ENCODE measurements around the gene CREG2.

DNA sequence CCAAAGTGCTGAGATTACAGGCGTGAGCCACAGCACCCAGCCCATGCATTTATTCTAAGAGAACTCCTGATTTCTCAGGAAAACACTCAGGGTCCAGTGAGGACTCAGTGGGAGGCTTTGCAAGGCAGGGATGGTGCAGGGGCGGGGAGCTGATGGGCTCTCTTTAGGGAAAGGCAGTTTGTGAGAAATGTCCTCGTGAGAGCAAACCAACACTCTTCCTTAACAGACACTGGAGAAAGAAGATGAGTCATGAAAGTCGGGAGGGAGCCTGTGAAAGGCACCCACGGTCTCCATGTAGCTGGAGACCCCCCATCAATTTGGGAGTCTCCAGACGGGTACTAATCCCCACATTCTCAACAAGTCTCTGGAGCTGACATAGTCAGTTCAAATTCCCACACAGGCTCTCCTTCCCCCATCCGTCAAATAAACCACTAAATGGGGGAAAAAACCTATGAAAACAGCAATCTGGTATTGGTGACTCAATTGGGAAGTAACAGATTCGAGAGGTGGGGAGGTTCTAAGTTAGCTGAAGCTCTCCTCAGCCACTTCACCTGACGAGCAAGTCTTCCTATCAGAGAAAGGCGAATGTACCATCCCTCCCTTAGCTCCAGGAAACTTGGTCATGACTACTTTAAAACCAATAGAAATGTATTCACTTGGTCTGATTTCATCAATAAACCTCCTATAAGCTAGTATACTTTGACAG is 11.0 kb upstream of the CREG2 start:
- TF ChIP-seq EZH2 (IDR thresholded peaks at IDR 0.05; ENCODE audit: low read depth): no peak
- TF ChIP-seq, protein P1, sequence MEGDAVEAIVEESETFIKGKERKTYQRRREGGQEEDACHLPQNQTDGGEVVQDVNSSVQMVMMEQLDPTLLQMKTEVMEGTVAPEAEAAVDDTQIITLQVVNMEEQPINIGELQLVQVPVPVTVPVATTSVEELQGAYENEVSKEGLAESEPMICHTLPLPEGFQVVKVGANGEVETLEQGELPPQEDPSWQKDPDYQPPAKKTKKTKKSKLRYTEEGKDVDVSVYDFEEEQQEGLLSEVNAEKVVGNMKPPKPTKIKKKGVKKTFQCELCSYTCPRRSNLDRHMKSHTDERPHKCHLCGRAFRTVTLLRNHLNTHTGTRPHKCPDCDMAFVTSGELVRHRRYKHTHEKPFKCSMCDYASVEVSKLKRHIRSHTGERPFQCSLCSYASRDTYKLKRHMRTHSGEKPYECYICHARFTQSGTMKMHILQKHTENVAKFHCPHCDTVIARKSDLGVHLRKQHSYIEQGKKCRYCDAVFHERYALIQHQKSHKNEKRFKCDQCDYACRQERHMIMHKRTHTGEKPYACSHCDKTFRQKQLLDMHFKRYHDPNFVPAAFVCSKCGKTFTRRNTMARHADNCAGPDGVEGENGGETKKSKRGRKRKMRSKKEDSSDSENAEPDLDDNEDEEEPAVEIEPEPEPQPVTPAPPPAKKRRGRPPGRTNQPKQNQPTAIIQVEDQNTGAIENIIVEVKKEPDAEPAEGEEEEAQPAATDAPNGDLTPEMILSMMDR (conservative IDR thresholded peaks at IDR 0.05): no peak
